HL-60 (cell line): ENCODE measurements around the gene EIF4B.

Experiments
- CTCF ChIP-seq: IDR thresholded peaks from one replicate; pipeline ENCODE4 v1.5.1; 2011; ENCODE audit warnings: low read length, control low read depth, inconsistent platforms; ENCODE audit not compliant: insufficient read depth
- GABPA ChIP-seq: IDR thresholded peaks from 2 replicates; pipeline ENCODE4 v1.6.1; 2012; ENCODE audit warnings: low read depth
- POLR2AphosphoS5 ChIP-seq: IDR thresholded peaks from 2 replicates; pipeline ENCODE4 v1.6.1; 2012; ENCODE audit warnings: low read depth
- REST ChIP-seq: IDR thresholded peaks from 2 replicates; pipeline ENCODE4 v1.6.1; 2012; ENCODE audit warnings: low read depth; ENCODE audit not compliant: insufficient replicate concordance
- SPI1 ChIP-seq: IDR thresholded peaks from 2 replicates; pipeline ENCODE4 v1.6.1; 2012; ENCODE audit warnings: low read depth, mild to moderate bottlenecking, borderline replicate concordance

DNA sequence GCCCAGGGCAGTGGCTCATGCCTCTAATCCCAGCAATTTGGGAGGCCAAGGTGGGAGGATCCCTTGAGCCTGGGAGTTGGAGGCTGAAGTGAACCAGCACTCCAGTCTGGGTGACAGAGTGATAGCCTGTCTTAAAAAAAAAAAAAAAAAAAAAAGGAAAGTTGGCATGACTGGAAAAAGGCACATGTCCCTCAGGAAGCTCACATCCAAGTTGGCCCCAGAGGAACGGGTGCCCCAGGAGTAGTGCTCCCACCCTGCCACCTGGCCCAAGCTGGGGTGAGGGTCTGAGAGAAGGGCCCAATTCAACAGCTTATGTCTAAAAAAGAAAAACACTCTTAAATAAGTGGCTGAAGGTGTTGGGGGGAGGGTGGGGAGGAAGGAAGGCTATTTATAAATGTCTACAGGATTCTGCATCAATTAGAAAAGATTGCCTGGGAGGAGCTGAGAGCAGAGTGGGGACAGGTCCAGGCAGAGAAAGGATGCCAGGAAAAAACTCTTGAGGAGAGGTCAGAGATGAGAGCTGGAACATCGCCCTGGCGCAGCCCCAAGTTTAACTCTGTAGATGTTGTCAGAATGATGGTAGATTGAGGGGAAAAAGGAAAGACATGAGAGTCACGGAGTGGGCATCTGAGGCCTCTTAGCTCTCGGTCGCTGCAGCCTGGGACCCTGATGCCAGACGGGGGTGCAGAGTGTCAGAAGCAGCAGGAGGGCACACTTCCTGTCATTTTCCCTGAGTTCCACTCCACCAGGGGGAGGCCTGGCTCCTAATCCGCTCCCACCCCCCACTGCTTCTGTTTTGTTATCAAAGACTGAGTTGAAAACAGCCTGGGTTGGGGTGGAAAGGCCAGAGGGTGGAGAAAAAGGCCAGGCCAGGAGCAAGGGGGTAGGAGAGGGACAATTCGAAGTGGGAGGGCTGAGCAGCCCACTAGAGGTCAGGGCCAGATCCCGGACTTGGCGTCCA lies 65.6 kb downstream of the EIF4B start:
- TF ChIP-seq CTCF (no peak), SPI1 (no peak), POLR2AphosphoS5 (no peak), REST (no peak), GABPA (no peak)
